ENCODE measurements around the gene TAS1R3. TPM values are rescaled to one million over a fixed set of nuclear protein-coding genes. Genes with fewer than 3 reads are reported as not detected.

The TAS1R3 gene
- total and polyA plus RNA-seq, 2 of the 4 experiments (the other 2 are of a cell fraction): under 0.01 to 0.05 TPM

- BruUV-seq (replicated peaks): no TSS peak
- Histone ChIP-seq H3K9me3 (ENCODE audit: control insufficient read depth, insufficient read depth, low read length) (no peaks in the 10 kb centered on the region), H4K8ac (ENCODE audit: low read depth in 2 of 2, low read length in 2 of 2) (no peak overlapping the region), H3K18ac (ENCODE audit: low read depth, low read length) (no peak overlapping the region), H3K79me1 (ENCODE audit: low read depth in 1 of 2, low read length in 2 of 2) (no peaks in the 10 kb centered on the region; a peak in 1 of 4 replicates), H3K4me1 (ENCODE audit: control insufficient read depth, insufficient read depth, low read length) (no peaks in the 10 kb centered on the region; the same call in 1 of the 2 replicates), H2BK120ac (ENCODE audit: low read depth, low read length) (no peak overlapping the region), H3K4ac (ENCODE audit: low read depth, low read length) (no peak overlapping the region), H3K27ac (ENCODE audit: insufficient read depth, low read length) (no peak overlapping the region), H2BK15ac (ENCODE audit: low read depth, low read length) (no peak overlapping the region), H3K14ac (replicated peaks; ENCODE audit: low read depth, low read length) (no peak overlapping the region), H4K5ac (ENCODE audit: low read depth, low read length) (no peak overlapping the region), H3K4me2 (ENCODE audit: low read depth, low read length) (no peak overlapping the region), H2AK5ac (ENCODE audit: low read depth, low read length) (no peak overlapping the region), H3K9me1 (ENCODE audit: insufficient read depth, low read length) (no peaks in the 10 kb centered on the region), H3K23ac (ENCODE audit: low read depth, low read length) (no peak overlapping the region), H2BK20ac (ENCODE audit: low read depth, low read length) (no peak overlapping the region), H4K20me1 (ENCODE audit: insufficient read depth, low read length) (peaks cover 30% of the 10 kb centered on the region), H3K36me3 (ENCODE audit: control insufficient read depth, insufficient read depth, low read length) (peaks cover 41% of the 10 kb centered on the region), H2AFZ (replicated peaks; ENCODE audit: low read length, poor library complexity) (no peak overlapping the region), H3K56ac (ENCODE audit: extremely low read depth, insufficient read depth, low read length) (no peak overlapping the region), H4K91ac (ENCODE audit: insufficient read depth, low read depth, low read length) (no peak overlapping the region), H3K27me3 (ENCODE audit: control insufficient read depth, insufficient read depth, low read length) (no peaks in the 10 kb centered on the region), H2BK5ac (ENCODE audit: low read depth, low read length, poor library complexity, severe bottlenecking) (no peak overlapping the region), H2AK9ac (replicated peaks; ENCODE audit: low read depth, low read length, poor library complexity) (no peak overlapping the region), H3K4me3 (ENCODE audit: insufficient read depth, low read depth, low read length) (no peak overlapping the region), H3K9ac (ENCODE audit: low read depth, low read length) (no peak overlapping the region)
- WGBS, 2 experiments (ENCODE audit: extremely low coverage in 2 of 2, insufficient read length in 1 of 2): 96% methylated on average over 11 of the region's 35 CpGs; no CpG with 5 or more reads in 1 of the 2 experiments
- CTCF ChIA-PET: no interaction called here
- POLR2A ChIA-PET (ENCODE audit: unreplicated experiment): no interaction called here
- intact Hi-C loops (cut with micrococcal nuclease) (no loop called here), dilution Hi-C loops (cut with HindIII; ENCODE audit: low sequenced_read_pairs, unreplicated experiment) (no loop called here), in situ Hi-C loops (cut with MboI; ENCODE audit: low sequenced_read_pairs) (no loop called here)
- no peak for ATAC-seq (ENCODE audit: low read depth)
- no peak for DNase-seq
- TF ChIP-seq CHD1 (IDR thresholded peaks at IDR 0.05; ENCODE audit: low read depth, low read length) (no peak), RAD21 (IDR thresholded peaks at IDR 0.05; ENCODE audit: low read length) (no peak), CEBPB (IDR thresholded peaks at IDR 0.05; ENCODE audit: low read depth, low read length) (no peak)
Measured at GRCh38 chr1:1295154-1295923, 35.7 kb upstream of the TAS1R3 start.
